NCI-H82 treated with DMSO at 0.1 percent for 48 hours (cell line): ENCODE results near the gene RNF41.
A peak's percentile ranks its signal among the peaks of the same experiment; 100 is the strongest.
"Not testable (repeated sequence)": the region's sequence is repeated elsewhere in the genome, so short reads cannot be mapped to it uniquely, and the experiment has no call there.

ENCODE experiments used
- DNase-seq: peaks from one replicate; lab custom pipeline; 2025; ENCODE audit not compliant: unreplicated experiment; lab: John Stamatoyannopoulos, UW

The RNF41 gene

GRCh38 chr12:56172839-56173238, 48.9 kb downstream of the RNF41 start:
- no peak for DNase-seq

- DNase-seq = no peak
Observed at GRCh38 chr12:56169229-56169759, 52.4 kb downstream of the RNF41 start.

GRCh38 chr12:56165369-56165768, 56.4 kb downstream of the RNF41 start:
- no peak for DNase-seq

- DNase-seq = no peak
Observed at GRCh38 chr12:56164345-56164729, 57.4 kb downstream of the RNF41 start.

GRCh38 chr12:56163533-56164344, 58.0 kb downstream of the RNF41 start:
- no peak for DNase-seq

- no peak for DNase-seq
Observed at GRCh38 chr12:56162468-56163290, 59.0 kb downstream of the RNF41 start.

- DNase-seq = no peak
Observed at GRCh38 chr12:56161690-56162351, 59.9 kb downstream of the RNF41 start.

GRCh38 chr12:56160894-56161689, 60.6 kb downstream of the RNF41 start:
- no peak for DNase-seq

GRCh38 chr12:56160193-56160763, 61.4 kb downstream of the RNF41 start:
- no peak for DNase-seq

- no peak for DNase-seq
Observed at GRCh38 chr12:56159482-56160192, 62.1 kb downstream of the RNF41 start.

- DNase-seq = no peak
Observed at GRCh38 chr12:56158926-56159461, 62.7 kb downstream of the RNF41 start.

GRCh38 chr12:56158029-56158925, 63.4 kb downstream of the RNF41 start, which contains the start of gene MYL6:
Gene MYL6 (plus strand): TSS chr12:56158359. CDS start chr12:56158402, 43 bp downstream.
- peak; percentile 97 for DNase-seq

GRCh38 chr12:56157201-56158028, 64.3 kb downstream of the RNF41 start:
- DNase-seq = peak; percentile 83

GRCh38 chr12:56156464-56157200, 65.1 kb downstream of the RNF41 start:
- not testable (repeated sequence) for DNase-seq

GRCh38 chr12:56155256-56155845, 66.4 kb downstream of the RNF41 start:
- DNase-seq = no peak

- no peak for DNase-seq
Observed at GRCh38 chr12:56154818-56155217, 66.9 kb downstream of the RNF41 start.
